Urothelium cell line (cell line): Measurements from ENCODE around the gene HOPX.
A peak's percentile ranks its signal among the peaks of the same experiment; 100 is the strongest.
"Not testable (repeated sequence)": the region's sequence is repeated elsewhere in the genome, so short reads cannot be mapped to it uniquely, and the experiment has no call there.

Experiments used
- DNase-seq: peaks from one replicate; pipeline ENCODE4 v3.0.0; 2011; ENCODE audit warnings: low spot score, mixed read lengths
- FAIRE-seq: peaks from 2 replicates; lab custom pipeline; 2011; peaks lifted over from hg19 to GRCh38; lab: Jason Lieb, UNC

Gene HOPX

DNA sequence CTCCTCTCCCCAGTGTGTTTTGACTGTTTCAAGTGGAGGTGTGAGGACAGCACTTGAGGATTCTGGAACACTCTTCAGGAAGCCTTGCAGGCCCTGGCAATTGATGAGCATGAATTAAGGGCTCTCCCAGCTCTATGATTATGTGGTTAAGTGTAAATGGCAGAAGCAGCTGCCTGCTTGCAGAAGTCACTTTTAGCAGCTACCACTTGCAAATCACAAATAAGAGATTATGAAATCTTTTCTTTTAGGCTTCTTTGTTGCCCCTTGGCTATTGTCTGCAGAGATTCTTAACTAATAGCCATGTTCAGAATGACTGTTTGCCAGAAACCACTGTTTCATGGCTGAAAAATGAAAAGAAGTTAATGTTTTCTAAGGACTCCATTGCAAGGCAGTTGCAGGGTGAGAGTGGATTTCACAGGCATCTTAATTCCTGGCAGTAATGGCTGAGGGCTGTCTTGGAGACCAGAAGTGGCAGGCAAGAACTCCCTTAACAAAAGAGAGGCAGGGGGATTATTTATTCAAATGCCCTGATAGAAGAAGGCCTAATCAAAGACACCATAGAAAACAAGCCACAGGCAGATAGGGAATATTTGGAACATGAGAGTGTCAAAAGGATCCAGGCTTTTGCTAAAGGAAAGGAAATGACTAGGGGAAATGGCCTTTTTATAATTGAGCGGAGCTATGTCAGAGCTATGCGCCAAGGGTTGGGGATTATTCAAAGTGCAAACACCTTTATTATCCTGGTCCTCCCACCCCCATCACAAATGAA lies 8.3 kb upstream of the HOPX start:
- FAIRE-seq: no peak
- no peak for DNase-seq

DNA sequence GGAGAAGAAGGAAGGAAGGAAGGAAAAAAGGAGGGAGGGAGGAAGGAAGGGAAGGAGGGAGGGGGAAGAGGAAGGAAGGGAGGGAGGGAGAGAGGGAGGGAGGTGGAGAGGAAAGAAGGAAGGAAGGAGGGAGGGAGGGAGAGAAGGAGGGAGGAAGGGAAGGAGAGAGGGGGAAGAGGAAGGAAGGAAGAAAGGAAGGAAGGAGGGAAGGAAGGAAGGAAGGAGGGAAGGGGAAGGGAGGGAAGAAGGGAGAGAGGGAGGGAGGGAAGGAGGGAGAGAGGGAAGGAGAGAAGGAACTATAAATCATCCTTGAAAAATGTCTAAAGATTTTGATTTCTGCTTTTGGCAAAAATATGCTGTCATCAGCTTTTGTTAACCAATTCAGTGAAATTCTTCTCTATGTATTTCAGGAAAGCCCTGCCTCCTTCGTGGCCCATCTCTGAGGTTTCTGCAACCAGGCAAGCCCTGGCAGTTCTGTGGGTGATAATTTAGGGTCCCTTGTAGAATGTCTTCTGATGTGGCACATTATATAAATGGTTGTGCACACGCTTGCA lies 7.1 kb upstream of the HOPX start:
- FAIRE-seq (no peak), DNase-seq (no peak)

GRCh38 chr4:56686537-56687231 lies 5.6 kb upstream of the HOPX start:
- FAIRE-seq (no peak), DNase-seq (no peak)

GRCh38 chr4:56684320-56685050 lies 3.4 kb upstream of the HOPX start:
- no peak for FAIRE-seq

GRCh38 chr4:56683455-56683854 lies 2.4 kb upstream of the HOPX start:
- no peak for DNase-seq
- no peak for FAIRE-seq

More at GRCh38 chr4:56684320-56685050, 3.4 kb upstream of the HOPX start:
- DNase-seq: no peak

DNA sequence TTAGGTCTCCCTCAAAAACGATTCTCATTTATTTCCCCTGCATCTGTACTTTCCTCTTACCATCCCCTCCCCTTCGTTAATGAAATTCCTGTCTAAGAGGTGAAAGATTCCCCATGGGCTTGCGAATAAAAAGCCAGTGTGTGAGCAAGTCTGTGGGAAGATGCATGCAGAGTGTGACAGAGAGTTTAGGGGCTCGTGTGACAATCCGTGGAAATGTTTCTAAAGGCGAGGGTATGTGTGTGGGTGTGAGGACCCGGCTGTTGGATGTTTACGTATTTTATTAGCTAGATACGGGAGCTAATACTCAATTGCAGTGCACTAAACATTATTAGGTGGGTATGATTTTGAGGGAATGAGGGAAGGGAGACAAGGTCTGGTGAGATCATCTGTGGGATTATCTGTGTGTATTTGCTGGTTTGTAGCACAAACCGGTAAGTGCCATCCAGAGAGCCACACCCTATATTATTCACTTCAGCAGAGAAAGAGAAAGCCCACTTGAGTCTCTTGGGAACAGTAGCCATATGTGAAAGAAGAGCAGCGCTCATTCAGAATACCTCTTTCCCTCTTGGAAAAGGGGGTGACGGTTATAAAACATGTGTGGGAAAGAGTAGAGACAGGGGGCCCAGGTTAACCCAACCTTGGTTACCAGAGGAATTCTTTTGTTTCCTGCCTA lies 893 bp upstream of the HOPX start:
- DNase-seq: no peak
- no peak for FAIRE-seq

DNA sequence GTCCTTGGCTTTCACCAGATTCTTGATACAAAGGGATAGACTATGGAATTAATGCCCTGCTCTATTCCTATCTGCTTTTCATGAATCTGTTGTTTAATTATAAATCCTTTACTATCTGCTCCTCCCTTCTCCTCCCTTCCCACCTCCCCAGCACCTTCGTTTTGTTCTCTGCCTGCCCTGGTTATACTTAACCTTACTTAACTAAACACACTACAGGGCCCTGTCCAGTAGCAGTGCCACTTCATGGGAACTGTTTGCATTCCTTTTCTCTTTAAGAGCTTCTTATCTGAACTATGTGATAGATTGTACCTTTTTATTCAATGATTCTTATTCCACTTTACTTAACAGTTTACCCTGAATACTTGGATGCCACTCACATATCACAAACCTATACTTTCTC lies 830 bp downstream of the HOPX start:
- DNase-seq (no peak), FAIRE-seq (no peak)

- no peak for FAIRE-seq
- no peak for DNase-seq
Measured at GRCh38 chr4:56677711-56678110, 3.4 kb downstream of the HOPX start.

DNA sequence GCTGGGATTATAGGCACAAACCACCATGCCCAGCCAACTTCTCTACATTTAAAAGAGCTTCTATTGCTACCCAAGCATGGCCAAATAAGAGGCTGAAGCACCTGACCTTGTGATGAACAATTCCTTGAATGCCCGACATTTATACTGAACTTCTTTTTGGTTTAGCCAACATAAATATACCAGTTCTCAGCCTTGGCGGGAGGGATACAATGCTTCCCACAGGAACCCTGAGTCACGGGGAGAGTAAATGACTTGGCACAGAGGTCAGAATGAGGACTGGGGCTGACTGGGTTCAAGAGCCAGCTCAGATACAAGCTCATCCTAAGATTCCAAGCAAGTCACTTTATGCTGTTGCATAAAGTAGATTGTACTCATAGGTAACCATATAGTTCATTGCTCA lies 6.1 kb downstream of the HOPX start:
- DNase-seq: no peak
- FAIRE-seq: no peak

GRCh38 chr4:56671860-56672259 lies 9.2 kb downstream of the HOPX start:
- FAIRE-seq (no peak), DNase-seq (no peak)

DNA sequence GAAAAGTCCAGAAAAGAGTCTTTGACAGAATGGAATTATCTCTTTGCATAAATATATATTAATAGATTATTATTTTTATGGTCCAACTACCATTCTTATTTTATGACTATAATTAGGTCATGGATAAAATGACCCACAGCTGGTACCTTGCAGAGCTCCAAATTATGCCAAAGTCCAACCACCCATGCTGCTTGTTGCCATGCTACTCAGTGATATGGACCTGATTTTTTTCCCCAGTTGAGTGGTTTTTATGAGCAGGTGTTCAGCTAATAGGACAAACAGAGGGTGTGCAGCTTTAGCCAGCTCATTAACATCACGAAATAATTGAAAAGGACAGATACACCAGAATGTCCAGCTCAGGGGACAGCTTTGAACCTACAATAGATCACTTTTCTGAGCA lies 9.7 kb downstream of the HOPX start:
- no peak for FAIRE-seq
- no peak for DNase-seq

DNA sequence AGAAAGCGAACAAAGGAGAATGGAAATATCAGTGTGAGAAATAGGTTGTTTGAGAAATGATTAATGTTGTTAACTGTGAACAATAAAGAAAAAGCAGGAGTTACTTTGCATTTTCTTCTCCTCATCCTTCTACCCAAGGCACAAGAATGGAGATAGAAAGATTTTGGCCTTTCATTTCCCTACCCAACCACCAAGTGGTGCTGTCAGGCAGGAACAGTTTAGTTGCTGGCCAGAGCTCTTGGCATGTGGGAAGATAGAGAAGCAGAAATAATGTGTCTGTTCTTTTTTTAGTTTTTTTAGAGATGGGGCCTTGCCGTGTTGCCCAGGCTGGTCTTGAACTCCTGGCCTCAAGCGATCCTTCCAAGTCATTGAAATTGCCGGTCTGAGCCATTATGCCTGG lies 12.8 kb downstream of the HOPX start:
- DNase-seq (no peak), FAIRE-seq (peak; percentile 20)

DNA sequence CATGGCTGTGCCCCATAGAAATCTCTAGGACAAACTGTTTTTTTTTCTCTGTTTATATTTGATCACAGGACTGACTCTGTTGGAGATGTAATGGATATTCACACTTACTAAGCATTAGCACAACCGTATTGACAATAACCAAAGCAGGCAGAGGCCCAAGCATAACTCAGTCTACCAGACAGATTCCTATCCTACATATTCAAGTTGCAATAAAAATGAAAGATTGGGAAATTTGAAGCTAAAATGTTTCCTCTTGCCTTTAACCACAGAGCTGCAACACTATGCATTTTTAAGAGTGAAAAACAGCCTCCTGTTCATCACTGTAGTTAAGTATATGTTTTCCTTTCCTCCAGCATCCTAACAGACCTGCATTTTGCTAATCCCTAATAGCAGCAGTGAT lies 13.7 kb downstream of the HOPX start:
- DNase-seq: not testable (repeated sequence)

DNA sequence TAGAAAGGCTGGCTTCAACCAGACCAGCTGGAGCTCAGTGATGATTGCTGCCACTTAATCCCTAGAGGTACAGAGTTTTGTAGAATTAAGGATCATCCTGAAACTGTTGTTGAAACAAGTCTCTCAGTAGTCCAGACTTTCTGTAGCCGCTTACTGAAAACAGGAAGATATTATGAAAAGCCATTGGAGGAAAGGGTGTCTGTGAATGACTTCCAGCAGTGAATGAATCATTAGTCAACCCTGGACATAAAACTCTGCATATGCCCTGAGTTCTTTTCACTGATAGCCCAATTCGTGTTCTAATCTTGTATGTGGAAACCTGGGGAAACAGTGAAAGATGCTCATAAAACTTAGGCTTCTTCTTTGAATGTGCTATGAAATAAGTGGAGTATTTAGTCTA lies 14.8 kb downstream of the HOPX start:
- FAIRE-seq (no peak), DNase-seq (no peak)

More for the DNA sequence above, 13.7 kb downstream of the HOPX start:
- FAIRE-seq: peak; percentile 74

DNA sequence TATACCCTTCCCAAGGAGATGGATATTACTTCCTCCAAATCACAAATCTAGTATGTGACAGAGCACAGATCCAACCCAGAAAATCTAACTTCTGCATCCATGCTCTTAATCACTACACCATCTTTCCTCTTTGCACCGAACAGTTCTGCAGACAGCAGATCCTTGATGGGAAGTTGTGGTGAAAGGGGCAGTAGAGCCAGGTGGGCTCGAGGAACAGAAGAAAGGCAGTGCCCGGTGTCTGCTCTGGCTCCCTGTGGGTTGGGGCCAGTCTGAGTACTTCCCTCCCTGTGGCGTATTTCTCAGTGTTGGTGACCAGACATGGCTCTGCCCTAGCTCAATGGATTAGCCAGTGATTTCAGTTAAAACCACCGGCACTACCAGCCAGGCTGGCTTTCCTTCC lies 15.3 kb downstream of the HOPX start:
- FAIRE-seq: no peak

DNA sequence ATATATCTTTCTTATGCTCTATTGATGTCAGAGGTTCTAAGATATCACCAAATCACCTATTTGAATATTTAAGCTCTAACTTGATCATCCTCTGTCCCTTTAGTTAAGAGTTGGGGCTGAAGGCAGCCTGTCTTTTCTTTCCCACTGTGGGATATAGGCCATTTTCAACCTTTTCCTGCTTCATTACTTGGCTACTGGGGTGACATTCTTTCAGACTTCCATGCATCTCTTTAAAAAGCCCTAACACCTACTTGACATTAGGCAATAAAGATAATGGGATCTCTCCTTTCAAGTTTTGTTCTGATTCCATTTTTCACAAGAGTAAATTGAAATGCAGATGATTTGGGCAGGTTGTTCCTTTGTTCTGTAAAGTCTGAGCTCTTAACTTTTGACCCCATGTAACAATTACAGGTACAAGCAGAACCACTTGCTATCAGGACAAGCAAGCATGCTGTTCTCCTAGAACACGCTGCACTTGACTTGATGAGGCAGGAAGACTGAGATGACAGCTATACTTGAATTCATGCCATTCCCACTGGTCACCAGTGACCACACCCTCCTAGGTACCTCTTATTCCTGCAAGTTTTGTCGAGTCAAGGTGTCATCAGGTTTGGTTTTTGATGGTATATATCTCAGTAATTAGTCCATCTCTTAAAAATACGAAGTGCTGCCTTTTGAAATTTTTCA lies 18.2 kb downstream of the HOPX start:
- FAIRE-seq (no peak), DNase-seq (no peak)

More for the DNA sequence above, 15.3 kb downstream of the HOPX start:
- no peak for DNase-seq

GRCh38 chr4:56659946-56660345 lies 21.1 kb downstream of the HOPX start:
- FAIRE-seq (no peak), DNase-seq (no peak)

GRCh38 chr4:56658528-56658927 lies 22.6 kb downstream of the HOPX start:
- no peak for DNase-seq
- FAIRE-seq: no peak

DNA sequence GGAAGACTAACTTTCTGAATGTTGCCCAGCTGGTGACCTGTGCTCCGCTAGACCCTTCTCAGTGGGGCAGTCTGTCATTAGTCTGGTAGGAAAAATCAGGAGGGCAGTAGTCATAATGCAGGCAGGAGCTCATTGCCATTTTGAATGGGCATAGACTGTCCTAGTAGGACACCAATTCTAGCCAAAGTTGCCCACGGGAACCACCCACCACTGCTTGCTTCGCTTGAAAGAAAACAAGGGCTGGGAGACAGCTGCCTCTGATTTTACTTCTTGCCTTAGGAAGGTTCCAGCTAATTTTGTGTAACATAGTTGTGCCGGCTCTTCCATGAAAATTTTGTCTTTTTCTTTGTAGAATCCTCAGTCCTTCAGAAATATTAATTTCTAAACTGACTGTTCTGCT lies 23.3 kb downstream of the HOPX start:
- FAIRE-seq (no peak), DNase-seq (no peak)

DNA sequence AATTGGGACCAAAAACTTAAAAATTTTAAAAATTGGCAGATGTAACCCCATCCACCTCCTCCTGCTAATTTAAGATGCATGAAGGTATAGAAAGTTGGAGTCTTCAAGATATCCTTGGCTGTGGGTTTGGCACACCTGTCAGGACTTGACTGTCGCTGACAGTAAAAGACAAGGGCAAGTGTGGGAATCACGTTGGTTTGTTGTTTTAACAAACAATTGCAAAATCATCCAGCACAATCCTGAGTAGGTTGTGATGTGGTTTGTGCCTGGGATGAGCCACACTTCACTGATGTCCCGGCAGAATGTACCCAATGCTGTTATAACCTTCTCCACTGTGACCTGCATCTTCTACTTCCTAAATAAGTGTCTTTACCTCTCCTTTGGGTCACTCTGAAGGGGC lies 24.0 kb downstream of the HOPX start:
- no peak for FAIRE-seq
- DNase-seq: no peak

DNA sequence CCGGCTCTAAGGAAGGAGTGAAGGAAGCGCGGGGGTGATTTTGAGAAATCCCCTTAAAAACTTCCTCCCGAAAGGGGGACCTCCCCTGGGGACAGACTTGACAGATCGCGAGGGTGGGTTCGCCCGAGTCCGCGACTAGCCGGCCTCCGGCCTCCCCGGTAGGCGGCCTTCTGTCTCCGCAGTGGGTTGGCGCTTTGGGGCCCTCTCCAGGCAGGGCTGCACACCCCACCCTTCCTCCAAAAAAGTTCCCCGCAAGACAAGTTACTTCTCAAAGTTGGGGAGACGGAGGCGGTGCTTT lies 24.8 kb downstream of the HOPX start:
- FAIRE-seq (no peak), DNase-seq (no peak)
